K562 (cell line): Measurements from ENCODE around the gene CCT3. TPM values are rescaled to one million over a fixed set of nuclear protein-coding genes. Genes with fewer than 3 reads are reported as not detected.

Experiments used
- BCOR ChIP-seq: fragments of 450-650 bp; IDR thresholded peaks from 2 replicates; pipeline ENCODE4 v1.6.1; 2016
- CBFB ChIP-seq: sonication (generic); formaldehyde crosslinking; IDR thresholded peaks from 2 replicates; pipeline ENCODE4 v1.4.0; 2020; ENCODE audit warnings: mild to moderate bottlenecking, missing genetic modification reagents
- ETS2 ChIP-seq: IDR thresholded peaks from 2 replicates; pipeline ENCODE4 v1.6.1; 2016; ENCODE audit warnings: borderline replicate concordance, missing genetic modification characterization, mild to moderate bottlenecking, moderate library complexity, missing compliant biosample characterization; ENCODE audit not compliant: poor library complexity, severe bottlenecking
- MCM5 ChIP-seq: fragments of 450-650 bp; IDR thresholded peaks from 2 replicates; pipeline ENCODE4 v1.6.1; 2016; ENCODE audit warnings: low read depth
- MYNN ChIP-seq, 2 experiments: sonication (generic); formaldehyde crosslinking in 1 of 2; IDR thresholded peaks; 2 replicates each; pipeline versions ENCODE4 v1.5.0 to v1.6.1; 2016 to 2020; ENCODE audit warnings: antibody characterized with exemption in 1 of 2, missing genetic modification reagents in 1 of 2
- NFE2L1 ChIP-seq: fragments of 450-650 bp; IDR thresholded peaks from 2 replicates; pipeline ENCODE4 v1.6.1; 2016; ENCODE audit warnings: missing genetic modification characterization, low read depth, mild to moderate bottlenecking, missing compliant biosample characterization, moderate library complexity, borderline replicate concordance
- PTRF ChIP-seq: fragments of 450-650 bp; IDR thresholded peaks from 2 replicates; pipeline ENCODE4 v1.6.1; 2016; ENCODE audit warnings: mild to moderate bottlenecking, missing genetic modification characterization, missing compliant biosample characterization
- ZBTB1 ChIP-seq: sonication (generic); formaldehyde crosslinking; IDR thresholded peaks from 2 replicates; pipeline ENCODE4 v1.8.1; 2023; ENCODE audit warnings: missing genetic modification reagents, low read depth, mild to moderate bottlenecking, borderline replicate concordance
- ZNF184 ChIP-seq: sonication (generic); formaldehyde crosslinking; IDR thresholded peaks from 2 replicates; pipeline ENCODE4 v1.5.0; 2020; ENCODE audit warnings: missing genetic modification reagents
- polyA plus RNA-seq, 8 experiments: library from polyadenylated mRNA; depleted of rRNA in 4 of 8; stranded (reverse) in 5 of 8; unstranded in 3 of 8; fragments of >200 nt; fragmentation: Nextera tagmentation in 2 of 8; fragmentation: Illumina TruSeq in 1 of 8; extraction: Ambion mirVana in 2 of 8; extraction: Trizol in 1 of 8; gene quantifications; 2 replicates each; pipeline versions ENCODE4 v1.2.1 to v1.2.3, GENCODE V29; 2011 to 2014; ENCODE audit warnings: inconsistent platforms in 1 of 8, missing spikeins in 1 of 8
- total RNA-seq, 7 experiments: library from RNA; depleted of rRNA in 6 of 7; stranded (reverse); fragments of >200 nt in 6 of 7; fragmentation: Illumina TruSeq in 2 of 7; extraction: Trizol in 2 of 7; gene quantifications; 2 replicates each; pipeline versions ENCODE4 v1.2.1 to v1.2.3, GENCODE V29; 2011 to 2021; ENCODE audit warnings: low replicate concordance in 1 of 7
- TF ChIP-seq, protein P1 (sequence below): fragments of 250-450 bp; sonication (Bioruptor Pico); IDR thresholded peaks from 2 replicates; pipeline ENCODE4 v1.8.0; 2022; ENCODE audit warnings: moderate library complexity, mild to moderate bottlenecking, inconsistent platforms
- TF ChIP-seq, protein P2 (sequence below): fragments of 450-650 bp; IDR thresholded peaks from 2 replicates; pipeline ENCODE4 v1.6.1; 2016; ENCODE audit warnings: low read depth, mild to moderate bottlenecking, moderate library complexity

The CCT3 gene
- total and polyA plus RNA-seq, 9 of the 15 experiments (the other 6 are each of a cell fraction or from before 2014, with no cell fraction given) = 475 to 1,167 (median 610) TPM

DNA sequence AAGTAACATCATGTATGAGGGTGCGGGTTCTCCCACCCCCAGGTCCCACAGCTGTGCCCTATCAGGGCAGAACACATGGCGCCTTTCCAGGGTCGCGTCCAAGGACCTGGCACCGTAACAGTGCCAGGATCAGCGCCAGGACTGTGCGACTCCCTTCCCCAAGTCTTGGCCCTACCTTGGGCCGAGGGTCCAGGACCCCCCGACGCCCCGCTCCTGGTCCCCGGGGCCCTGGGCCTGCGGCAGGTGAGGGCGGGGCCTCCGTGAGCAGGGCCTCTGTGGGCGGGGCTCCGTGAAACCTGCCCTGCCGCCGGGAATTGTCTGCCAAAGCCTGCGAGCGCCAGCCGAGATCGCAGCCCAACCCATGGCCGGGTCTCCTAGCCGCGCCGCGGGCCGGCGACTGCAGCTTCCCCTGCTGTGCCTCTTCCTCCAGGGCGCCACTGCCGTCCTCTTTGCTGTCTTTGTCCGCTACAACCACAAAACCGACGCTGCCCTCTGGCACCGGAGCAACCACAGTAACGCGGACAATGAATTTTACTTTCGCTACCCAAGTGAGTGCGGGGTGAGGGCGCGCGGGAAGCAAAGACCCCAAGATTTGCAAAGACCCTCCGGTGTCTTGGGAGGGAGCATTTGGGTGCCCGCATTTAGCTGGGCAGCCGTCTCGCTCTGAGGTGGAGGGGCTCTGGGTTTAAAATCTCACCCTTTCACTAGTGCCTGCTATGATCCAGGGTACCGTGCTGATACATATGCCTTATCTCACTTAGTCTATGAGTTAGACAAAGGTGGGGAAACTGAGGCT, 31.0 kb upstream of the CCT3 start, which contains the start of gene RHBG (continued):
- TF ChIP-seq MYNN (IDR thresholded peaks at IDR 0.05) (no peak), MYNN (CRISPR knock-in tag; IDR thresholded peaks at IDR 0.05) (no peak), NFE2L1 (tag) (no peak), ZNF184 (CRISPR knock-in tag) (no peak), CBFB (CRISPR knock-in tag) (no peak), BCOR (no peak), ZBTB1 (CRISPR knock-in tag) (peak; percentile 57; the same call in 1 of the 2 replicates), PTRF (no peak), ETS2 (tag) (no peak), MCM5 (no peak)
- TF ChIP-seq, protein P1, sequence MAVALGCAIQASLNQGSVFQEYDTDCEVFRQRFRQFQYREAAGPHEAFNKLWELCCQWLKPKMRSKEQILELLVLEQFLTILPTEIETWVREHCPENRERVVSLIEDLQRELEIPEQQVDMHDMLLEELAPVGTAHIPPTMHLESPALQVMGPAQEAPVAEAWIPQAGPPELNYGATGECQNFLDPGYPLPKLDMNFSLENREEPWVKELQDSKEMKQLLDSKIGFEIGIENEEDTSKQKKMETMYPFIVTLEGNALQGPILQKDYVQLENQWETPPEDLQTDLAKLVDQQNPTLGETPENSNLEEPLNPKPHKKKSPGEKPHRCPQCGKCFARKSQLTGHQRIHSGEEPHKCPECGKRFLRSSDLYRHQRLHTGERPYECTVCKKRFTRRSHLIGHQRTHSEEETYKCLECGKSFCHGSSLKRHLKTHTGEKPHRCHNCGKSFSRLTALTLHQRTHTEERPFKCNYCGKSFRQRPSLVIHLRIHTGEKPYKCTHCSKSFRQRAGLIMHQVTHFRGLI = no peak
- TF ChIP-seq, protein P2, sequence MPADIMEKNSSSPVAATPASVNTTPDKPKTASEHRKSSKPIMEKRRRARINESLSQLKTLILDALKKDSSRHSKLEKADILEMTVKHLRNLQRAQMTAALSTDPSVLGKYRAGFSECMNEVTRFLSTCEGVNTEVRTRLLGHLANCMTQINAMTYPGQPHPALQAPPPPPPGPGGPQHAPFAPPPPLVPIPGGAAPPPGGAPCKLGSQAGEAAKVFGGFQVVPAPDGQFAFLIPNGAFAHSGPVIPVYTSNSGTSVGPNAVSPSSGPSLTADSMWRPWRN = no peak
